22Rv1 (cell line): ENCODE data around the gene SPON2.

Source experiments
- H3K27ac ChIP-seq: fragments of 450-650 bp; 2 replicates; pipeline ENCODE4 v1.5.1; 2017
- ZFX ChIP-seq: fragments of 450-650 bp; IDR thresholded peaks from 2 replicates; pipeline ENCODE4 v1.6.1; 2017; ENCODE audit warnings: antibody characterized with exemption, borderline replicate concordance
- TF ChIP-seq, protein P1 (sequence below): fragments of 450-650 bp; IDR thresholded peaks from 2 replicates; pipeline ENCODE4 v1.5.1; 2017; ENCODE audit warnings: mild to moderate bottlenecking

SPON2 gene

DNA sequence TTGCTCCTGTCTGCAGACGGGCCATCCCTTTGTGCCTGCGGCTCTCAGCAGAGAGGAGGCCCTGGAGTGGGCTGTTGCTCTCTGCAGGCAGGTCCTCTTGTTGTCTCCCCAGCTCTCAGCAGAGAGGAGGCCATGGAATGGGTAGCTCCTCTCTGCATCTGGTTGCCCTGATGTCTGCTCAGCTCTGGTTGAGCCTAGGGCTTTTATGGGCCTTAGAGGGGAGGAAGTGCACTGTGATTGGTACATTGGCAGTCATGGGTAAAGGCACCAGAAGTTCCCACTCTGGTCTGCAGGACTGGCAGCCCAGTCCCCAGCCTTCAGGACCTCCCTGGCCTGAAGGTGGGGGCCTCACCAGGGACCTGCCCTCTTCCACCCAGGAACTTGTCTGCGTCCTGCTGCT is 21.5 kb downstream of the SPON2 start:
- H3K27ac ChIP-seq = no peak overlapping the region
- TF ChIP-seq ZFX = no peak

DNA sequence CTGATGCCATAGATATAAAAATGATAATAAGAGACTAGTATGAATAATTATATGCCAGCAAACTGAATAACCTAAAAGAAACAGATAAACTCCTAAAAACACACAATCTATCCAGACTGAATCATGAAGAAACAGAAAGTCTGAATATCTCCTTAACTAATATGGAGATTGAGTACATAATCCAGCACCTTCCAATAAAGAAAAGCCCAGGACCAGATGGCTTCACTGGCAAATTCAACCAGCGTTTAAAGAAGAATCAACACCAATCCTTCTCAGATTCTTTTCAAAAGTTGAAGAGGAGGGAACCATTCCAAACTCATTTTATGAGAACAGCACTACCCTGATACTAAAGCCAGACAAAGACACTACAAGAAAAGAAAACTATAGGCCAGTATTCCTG is 32.5 kb downstream of the SPON2 start:
- H3K27ac ChIP-seq = no peak overlapping the region
- TF ChIP-seq, protein P1, sequence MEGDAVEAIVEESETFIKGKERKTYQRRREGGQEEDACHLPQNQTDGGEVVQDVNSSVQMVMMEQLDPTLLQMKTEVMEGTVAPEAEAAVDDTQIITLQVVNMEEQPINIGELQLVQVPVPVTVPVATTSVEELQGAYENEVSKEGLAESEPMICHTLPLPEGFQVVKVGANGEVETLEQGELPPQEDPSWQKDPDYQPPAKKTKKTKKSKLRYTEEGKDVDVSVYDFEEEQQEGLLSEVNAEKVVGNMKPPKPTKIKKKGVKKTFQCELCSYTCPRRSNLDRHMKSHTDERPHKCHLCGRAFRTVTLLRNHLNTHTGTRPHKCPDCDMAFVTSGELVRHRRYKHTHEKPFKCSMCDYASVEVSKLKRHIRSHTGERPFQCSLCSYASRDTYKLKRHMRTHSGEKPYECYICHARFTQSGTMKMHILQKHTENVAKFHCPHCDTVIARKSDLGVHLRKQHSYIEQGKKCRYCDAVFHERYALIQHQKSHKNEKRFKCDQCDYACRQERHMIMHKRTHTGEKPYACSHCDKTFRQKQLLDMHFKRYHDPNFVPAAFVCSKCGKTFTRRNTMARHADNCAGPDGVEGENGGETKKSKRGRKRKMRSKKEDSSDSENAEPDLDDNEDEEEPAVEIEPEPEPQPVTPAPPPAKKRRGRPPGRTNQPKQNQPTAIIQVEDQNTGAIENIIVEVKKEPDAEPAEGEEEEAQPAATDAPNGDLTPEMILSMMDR = no peak
- TF ChIP-seq ZFX = no peak

DNA sequence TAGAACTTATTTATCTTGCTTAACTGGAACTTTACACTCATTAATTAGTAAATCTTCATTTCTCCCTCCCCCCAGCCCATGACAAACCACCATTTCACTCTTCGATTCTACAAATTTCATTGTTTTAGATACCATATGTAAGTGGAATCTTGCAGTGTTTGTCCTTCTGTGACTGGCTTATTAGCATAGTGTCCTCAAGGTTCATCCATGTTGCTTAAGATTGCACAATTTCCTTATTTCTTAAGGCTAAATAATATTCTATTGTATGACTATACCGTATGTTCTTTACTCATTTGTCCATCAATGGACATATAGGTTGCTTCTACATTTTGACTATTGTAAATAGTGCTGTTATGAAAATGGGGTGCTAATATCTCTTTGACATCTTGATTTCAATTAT is 34.5 kb downstream of the SPON2 start:
- H3K27ac ChIP-seq = no peak overlapping the region
- TF ChIP-seq, protein P1 = no peak
- TF ChIP-seq ZFX = no peak

DNA sequence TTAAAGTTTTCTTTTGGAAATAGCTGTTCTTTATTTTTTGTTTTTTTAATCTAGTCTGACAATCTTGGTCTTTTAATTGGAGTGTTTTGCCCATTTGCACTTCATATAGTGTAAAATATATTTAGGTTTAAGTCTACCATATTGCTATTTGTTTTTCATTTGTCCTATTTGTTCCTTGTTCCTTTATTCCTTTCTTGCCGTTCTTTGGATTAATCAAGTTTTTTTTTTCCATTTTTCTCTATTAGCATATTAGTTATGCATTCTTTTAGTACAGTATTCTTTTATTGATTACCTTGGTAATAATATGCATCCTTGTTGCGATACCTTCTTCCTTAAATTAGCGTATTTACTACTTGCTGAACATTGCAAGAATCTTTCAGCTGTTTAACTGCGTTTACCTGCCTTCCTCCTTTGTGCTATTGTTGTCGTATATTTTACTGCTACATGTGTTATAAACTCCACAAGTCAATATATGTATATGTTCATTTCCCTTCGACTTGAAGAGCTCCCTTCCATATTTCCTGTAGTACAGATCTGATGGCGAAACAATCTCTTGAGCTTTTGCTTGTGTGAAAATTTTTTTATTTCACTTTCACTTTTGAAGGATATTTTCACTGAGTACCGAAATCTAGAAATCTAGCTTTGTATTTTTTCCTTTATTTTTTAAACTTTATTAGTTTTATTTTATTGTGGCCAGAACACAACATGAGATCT is 35.2 kb downstream of the SPON2 start:
- no peak for TF ChIP-seq ZFX
- TF ChIP-seq, protein P1 = no peak
- H3K27ac ChIP-seq = no peak overlapping the region

DNA sequence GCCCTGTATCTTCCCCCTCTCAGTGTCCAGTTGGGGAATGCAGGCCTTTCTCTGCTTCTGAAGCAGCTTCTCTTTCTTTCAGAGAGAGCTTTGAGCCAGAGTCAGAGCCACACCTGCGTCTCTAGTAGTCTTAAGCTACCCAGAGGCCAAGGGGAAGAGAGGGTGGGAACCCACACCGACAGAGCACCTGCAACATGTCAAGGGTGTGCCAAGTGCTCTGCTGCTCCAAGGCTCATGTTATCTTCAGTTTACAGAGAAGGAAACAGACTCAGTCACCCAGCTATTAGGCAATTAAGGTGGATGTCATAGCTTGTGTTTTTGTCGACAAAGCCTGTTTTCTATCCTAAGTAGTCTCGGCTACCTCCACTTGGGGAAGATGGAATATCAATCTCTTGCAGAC is 36.3 kb downstream of the SPON2 start:
- no peak overlapping the region for H3K27ac ChIP-seq
- TF ChIP-seq ZFX = no peak
- TF ChIP-seq, protein P1 = no peak

DNA sequence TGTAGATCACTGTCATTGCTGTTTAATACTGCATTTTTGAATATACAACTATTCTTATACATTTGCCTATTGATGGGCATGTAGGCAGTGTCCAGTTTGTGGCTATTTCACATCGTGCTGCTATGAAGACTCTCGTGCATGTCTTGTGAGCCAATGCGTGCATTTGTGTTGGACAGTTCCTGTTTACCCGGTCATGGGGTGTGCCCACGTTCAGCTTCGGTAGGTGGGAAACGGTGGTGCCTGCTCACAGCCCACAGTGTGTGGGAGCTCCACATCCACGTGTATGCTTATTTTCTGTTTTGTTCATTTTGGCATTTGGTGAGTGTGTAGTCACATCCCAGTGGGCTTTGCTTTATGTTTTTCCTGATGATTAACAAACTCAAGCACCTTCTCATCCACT is 39.4 kb downstream of the SPON2 start:
- no peak for TF ChIP-seq ZFX
- TF ChIP-seq, protein P1 = no peak
- no peak overlapping the region for H3K27ac ChIP-seq

DNA sequence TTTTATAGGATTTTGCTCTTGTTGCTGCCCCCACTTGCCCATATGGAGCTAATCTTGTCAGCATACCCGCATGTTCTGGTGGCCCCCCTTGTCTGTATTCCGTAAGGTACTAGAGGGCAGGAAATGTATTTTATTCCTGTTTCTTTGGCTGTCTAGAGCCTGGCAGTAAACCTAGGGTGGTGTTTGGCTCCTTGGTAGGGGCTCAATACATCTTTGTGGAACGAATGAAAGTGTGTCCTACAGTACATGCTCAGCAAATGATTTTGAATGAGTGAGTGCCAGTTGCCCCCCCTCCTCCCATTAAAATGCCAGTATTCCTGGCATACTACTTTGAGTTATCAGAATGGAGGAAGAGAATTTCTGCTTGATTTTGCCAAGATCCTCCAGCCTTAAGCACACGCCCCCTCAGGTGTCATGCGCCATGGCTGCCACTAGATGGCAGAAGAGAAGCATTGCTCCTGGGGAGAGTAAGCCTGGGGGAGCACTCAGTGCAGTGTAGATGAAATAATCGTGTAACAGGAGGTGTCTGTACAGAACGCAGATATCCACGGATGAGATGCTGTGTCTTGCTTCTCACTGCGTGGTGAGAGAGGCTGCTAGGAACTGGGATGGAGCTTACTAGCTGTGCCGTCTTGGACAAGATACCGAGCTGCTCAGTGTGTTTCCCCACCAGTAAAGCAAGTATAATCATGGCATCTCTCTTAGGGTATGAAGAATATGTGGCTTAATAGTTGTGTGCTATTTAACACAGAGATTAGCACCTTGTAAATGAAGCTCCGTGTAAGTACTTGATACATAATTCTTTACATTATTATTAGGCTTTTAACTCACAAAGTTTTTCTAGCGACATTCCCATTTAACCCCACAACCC is 41.8 kb downstream of the SPON2 start:
- H3K27ac ChIP-seq = no peak overlapping the region
- no peak for TF ChIP-seq ZFX
- TF ChIP-seq, protein P1 = peak; percentile 99
